HEK293T (cell line): Measurements from ENCODE around the gene YWHAH.

Experiments
- BHLHE40 ChIP-seq: fragments of 450-650 bp; IDR thresholded peaks from 2 replicates; pipeline ENCODE4 v1.6.1; 2016; ENCODE audit warnings: mild to moderate bottlenecking, moderate library complexity, borderline replicate concordance
- CTBP1 ChIP-seq: fragments of 450-650 bp; IDR thresholded peaks from 2 replicates; pipeline ENCODE4 v1.6.1; 2016; ENCODE audit warnings: borderline replicate concordance
- FOXM1 ChIP-seq: fragments of 450-650 bp; IDR thresholded peaks from 2 replicates; pipeline ENCODE4 v1.6.1; 2017; ENCODE audit warnings: mild to moderate bottlenecking, borderline replicate concordance
- HDGF ChIP-seq: fragments of 450-650 bp; IDR thresholded peaks from 2 replicates; pipeline ENCODE4 v1.6.1; 2017; ENCODE audit warnings: antibody characterized with exemption, borderline replicate concordance
- NFRKB ChIP-seq: fragments of 450-650 bp; IDR thresholded peaks from 2 replicates; pipeline ENCODE4 v1.6.1; 2016; ENCODE audit warnings: mild to moderate bottlenecking, moderate library complexity
- SP1 ChIP-seq: fragments of 450-650 bp; IDR thresholded peaks from 2 replicates; pipeline ENCODE4 v1.6.1; 2017
- SUZ12 ChIP-seq: fragments of 450-650 bp; IDR thresholded peaks from 2 replicates; pipeline ENCODE4 v1.6.1; 2016; ENCODE audit warnings: mild to moderate bottlenecking
- ZNF384 ChIP-seq: fragments of 450-650 bp; IDR thresholded peaks from 2 replicates; pipeline ENCODE4 v1.6.1; 2016

GRCh38 chr22:31926969-31927368 lies 17.4 kb upstream of the YWHAH start:
- TF ChIP-seq BHLHE40 (no peak), ZNF384 (0 out of 2 replicates have a peak, but pooled peaks have one; percentile 18), SUZ12 (no peak), SP1 (no peak), CTBP1 (no peak), FOXM1 (no peak), NFRKB (no peak), HDGF (no peak)
